ENCODE measurements around the gene OR8B3. TPM values are rescaled to one million over a fixed set of nuclear protein-coding genes. Genes with fewer than 3 reads are reported as not detected.
"Not testable (repeated sequence)": the region's sequence is repeated elsewhere in the genome, so short reads cannot be mapped to it uniquely, and the experiment has no call there.

OR8B3 gene, protein sequence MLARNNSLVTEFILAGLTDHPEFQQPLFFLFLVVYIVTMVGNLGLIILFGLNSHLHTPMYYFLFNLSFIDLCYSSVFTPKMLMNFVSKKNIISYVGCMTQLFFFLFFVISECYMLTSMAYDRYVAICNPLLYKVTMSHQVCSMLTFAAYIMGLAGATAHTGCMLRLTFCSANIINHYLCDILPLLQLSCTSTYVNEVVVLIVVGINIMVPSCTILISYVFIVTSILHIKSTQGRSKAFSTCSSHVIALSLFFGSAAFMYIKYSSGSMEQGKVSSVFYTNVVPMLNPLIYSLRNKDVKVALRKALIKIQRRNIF
- polyA plus RNA-seq (2013, experiment 1 of 2; ENCODE audit: insufficient read length), result not detected
- not detected for polyA plus RNA-seq (2013, experiment 2 of 2; ENCODE audit: insufficient read length)

- no peak for DNase-seq
Observed at GRCh38 chr11:124398924-124399323, at the start of gene OR8B3. Gene OR8B3, minus strand, starts transcription at chr11:124399024. Its CDS starts 1,673 bp downstream, at chr11:124397351.

- no peak for DNase-seq
Observed at GRCh38 chr11:124446916-124447315, 48.1 kb upstream of the OR8B3 start.

DNA sequence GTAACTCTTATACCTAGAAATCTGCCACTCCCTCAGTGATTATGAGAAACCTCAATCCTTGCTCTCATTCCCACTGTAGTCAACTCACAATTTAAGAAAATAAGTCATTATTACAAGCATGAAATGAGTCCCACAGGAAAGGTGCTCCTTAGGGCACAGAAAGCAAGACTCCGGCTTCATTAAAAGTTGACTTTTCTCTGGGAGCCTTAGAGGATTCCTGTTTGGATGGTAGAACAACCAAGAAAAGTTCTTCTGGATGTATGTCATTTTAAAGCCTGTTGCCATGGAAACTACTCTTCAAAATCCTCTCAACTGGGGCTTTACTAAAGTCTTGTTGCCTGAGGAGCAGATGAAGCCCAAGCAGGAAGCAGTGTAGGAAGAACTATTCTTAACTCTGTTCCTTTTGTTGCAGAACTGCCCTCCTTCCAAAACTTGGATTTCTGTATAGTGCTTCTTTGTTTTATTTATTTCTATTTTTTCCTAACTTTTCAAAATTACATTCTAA, 46.9 kb upstream of the OR8B3 start, which contains the start of gene OR8B8:
Gene OR8B8, minus strand, starts transcription at position 51 of the 505 bp plus-strand sequence. CDS start 4,611 bp downstream, outside the sequence.
- DNase-seq, result no peak

DNA sequence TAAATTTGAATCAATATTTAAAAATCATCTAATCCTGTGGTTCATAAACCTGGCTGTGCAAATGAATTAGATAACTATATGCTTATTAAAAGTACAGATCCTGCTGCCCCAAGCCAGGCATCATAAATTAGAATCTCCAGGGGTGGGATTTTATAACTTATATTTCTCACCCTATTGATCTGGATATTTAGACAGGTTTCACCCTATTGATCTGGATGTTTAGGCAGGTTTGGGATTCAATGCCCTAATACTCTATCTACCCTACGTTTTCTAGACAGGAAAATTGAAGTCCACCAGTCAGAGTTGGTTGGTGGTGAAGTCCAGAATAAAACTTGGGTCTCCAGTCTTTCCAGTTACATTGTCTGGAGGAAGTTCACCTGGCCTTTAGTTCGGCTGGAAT, 44.0 kb upstream of the OR8B3 start:
- DNase-seq, result no peak

DNA sequence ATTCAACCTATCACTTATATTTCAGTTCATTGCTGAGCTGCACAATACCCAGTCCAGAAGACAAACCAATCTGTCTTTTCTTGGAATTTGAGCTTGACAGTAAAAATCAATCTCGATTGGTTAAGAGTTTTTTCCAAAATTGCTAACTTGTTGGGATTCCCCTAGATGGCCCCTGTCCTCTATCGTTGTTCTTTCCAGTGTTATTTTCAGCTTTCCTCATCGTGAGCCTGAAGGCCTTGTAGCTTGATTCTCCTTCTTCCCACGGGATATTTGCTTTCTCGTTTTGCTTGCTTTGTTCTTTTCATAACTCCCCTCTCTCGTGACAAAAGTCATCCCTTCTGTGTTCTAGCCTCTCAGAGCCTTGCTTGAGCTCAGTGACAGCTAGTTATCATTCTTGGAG, 43.6 kb upstream of the OR8B3 start:
- no peak for DNase-seq

DNA sequence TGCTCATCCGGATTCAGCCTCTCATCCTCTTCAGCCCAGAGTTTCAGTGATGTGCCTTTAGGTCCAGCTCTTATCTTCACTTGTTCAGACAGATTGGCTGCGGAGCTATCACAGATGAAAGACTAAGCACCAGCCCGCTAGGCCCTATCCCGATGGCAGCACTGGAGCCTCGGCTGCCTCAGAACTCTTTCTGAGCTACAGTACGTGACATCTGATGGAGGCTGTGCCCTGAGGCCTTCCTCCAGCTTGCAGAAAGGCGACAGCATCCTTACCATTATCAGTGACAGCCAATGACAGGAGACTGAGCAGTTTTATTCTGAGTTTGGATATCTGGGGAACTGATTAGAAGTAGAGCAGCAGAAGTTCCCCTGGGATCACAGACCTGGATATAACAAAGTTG, 42.7 kb upstream of the OR8B3 start:
- DNase-seq, result no peak

DNA sequence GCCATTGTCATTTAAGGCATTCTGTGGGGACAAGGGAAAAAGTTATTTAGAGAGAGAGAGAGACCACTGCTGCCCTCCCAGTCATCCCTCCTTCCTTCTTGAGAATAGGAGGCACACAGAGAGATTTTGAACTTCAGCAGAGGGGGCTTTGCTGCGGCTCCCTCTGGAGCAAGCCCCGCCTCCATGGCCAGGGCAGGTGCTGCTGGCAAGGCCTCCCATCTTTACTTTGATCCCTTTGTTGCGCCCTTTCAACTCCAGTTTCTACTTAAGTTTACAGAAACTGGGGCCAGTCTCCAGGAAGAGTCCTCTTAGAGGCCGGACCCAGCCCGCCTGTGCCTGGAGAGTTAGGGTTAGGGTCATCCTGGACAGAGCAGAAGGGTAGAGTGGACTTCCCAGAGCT, 42.3 kb upstream of the OR8B3 start:
- DNase-seq, result no peak

- no peak for DNase-seq
Observed at GRCh38 chr11:124440608-124441007, 41.8 kb upstream of the OR8B3 start.

DNA sequence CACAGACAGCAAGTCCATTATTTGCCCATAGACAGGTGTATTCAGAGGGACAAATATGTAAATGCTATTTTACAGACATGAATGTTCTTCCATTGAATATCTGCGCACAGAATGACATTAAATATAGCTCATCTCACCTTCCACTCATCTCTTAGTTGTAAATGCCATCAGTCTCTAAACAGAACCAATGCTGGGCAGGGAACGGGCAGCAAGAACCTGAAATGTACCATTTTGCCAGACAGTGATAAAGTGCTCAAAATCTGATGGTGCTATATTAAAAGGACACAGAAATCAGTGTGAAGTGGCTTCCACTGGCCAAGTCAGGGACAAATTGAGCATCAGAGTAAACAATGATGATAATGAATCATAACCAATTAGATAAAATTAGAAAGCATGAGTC, 35.9 kb upstream of the OR8B3 start:
- DNase-seq, result no peak

GRCh38 chr11:124429599-124429998, 30.8 kb upstream of the OR8B3 start:
- no peak for DNase-seq

DNA sequence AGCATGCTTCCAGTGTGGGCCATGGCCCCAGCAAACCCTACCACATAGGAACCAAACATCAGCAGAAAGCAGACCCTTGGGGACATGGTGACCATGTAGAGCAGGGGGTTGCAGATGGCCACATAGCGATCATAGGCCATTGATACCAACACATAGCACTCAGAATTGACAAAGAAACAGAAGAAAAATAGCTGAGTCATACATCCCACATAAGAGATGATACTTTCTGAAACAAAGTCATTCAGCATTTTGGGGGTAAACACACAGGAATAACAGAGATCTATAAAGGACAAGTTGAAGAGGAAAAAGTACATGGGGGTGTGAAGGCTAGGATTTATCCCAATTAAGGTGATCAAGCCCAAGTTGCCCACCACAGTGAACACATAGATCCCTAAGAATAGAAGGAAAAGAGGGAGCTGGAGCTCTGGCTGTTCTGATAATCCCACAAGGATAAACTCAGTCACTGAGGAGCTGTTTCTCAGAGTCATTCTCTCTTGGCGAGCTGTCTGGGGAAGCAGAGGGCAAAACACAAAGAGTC, 25.6 kb upstream of the OR8B3 start, which contains the start of gene OR8B4:
Gene OR8B4, minus strand, starts transcription at position 488 of the 538 bp plus-strand sequence. Its CDS starts 0 bp downstream, at position 488.
- DNase-seq, result no peak

DNA sequence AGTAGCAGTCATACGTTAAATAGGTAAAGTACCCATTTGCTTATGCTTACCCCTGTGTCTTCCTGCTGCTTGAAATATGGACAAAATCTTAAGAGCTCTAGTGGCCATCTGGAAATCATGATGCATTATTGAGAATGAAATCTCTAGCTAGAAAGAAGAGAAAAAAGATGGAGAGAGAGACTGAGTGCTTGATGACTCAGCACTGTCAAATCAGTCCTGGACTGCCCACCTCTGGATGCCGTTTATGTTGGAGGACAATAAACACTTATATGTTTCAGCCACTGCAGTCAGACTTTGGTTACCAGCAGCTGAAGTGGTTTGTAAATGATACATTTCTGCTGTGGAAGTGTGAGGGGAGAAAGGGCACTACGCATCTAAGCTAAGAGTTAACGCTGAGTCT, 22.2 kb upstream of the OR8B3 start:
- no peak for DNase-seq

DNA sequence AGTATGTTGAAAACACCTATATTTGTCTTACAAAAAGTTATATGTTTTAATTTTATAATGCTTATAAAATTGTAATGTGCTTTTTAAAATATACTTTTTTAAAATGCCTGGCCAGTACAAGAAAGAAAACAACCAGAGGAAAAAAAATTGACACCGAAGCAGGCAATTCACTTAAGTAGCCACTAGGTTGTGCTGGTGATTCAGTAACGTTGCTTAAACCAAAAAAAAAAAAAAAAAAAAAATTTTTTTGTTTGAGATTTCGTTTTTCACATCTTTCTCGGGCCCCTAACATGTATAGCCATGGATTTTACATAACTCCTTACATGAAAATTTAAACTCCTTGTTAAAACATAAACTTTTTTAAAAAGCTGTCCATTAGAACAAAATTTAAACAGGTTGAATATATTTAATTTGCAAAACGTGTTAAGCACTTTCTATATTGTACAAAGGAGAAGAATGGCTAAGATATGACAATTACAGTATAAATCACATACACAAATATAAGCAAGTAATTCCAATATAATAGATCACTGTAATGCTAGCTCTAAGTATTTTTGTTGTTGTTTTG, 16.6 kb upstream of the OR8B3 start:
- peak; percentile 33 for DNase-seq

DNA sequence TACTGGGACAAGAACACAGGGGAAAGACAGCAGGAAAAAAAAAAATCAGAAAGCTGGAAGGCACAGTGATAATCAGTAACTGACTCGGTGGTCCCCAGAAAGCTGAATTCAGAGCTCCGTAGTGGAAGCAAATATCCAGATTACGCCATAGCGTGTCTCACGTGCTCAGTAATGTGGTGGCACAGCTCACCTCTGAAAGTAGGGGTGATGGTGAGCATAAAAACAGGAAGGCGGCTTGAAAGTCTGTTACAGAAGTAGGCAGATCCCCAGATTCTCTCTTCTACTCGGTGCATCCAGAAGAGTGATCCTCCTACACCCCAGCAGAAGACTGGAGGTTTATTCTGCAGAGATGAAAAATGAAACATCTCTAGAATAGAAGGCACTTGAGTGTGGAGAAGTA, 11.1 kb upstream of the OR8B3 start:
- DNase-seq, result no peak

GRCh38 chr11:124405581-124405980, 6.8 kb upstream of the OR8B3 start:
- no peak for DNase-seq

- not testable (repeated sequence) for DNase-seq
Observed at GRCh38 chr11:124403186-124403585, 4.4 kb upstream of the OR8B3 start.

DNA sequence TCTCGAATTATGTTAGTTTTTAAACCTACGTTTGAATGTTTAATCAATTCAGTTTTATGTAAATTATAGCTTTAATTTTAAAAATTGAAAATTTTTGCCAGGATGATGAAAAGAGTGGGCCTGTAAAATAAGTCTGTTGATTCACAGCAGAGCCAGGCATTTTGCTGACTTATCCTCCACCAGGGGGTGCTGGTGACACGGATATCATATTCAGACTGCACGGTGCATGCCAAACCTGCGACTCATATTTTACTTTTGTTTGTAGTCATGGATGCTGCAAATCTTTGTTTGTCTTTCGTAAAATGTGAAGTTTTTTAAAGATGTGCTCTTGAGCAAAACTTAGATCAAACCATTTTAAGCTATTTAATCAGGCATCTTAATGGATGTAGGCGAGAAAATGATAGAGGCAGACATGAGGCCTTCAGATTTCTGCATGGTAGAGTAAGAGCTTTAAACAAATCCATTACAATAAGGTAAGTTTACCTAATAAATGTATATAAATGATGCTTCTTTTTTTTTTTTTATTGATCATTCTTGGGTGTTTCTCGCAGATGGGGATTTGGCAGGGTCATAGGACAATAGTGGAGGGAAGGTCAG, 3.6 kb upstream of the OR8B3 start:
- DNase-seq, result peak; percentile 85

- not testable (repeated sequence) for DNase-seq
Observed at GRCh38 chr11:124396847-124397246, 2.0 kb downstream of the OR8B3 start.

DNA sequence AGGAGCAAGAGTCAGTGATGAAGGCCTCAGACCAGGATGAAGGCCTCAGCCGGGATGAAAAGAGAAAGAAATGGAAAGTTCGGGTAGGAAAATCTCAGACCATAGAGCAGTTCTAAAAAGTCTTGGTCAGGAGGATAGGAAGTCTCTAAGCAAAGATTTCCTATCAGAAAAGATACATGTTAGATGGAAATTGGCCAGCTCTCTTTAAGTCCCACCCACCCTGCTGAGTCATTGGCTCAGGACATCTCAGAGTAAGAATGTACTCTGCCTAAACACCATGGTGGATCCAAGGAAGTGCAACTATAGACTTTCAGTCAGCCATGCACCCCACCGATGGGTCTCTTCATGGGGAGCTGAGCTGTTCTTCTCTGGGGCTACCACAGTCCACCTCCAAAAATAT, 4.4 kb downstream of the OR8B3 start:
- DNase-seq, result peak; percentile 21

DNA sequence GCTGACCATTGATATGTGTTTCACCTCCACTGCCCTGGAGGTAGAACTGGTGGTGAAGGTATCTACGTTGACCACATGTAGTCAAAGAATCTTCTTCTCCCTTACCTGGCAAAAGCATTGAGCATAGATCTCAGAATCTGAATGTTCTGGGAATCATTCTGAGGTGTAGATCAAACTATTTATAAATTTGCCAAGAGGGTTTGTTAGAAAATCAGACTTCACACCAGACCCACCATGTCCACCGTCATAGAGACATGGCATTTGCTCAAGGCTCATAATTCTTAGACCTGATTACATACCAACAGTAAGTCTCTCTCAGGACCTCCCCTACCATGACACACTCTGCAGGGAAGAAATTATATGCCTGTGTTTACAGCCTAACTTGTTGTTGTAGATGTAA, 14.4 kb downstream of the OR8B3 start, which contains the start of gene OR8B2:
Gene OR8B2, minus strand, starts transcription at position 101 of the 400 bp plus-strand sequence. CDS start 1,156 bp downstream, outside the sequence.
- DNase-seq, result no peak

DNA sequence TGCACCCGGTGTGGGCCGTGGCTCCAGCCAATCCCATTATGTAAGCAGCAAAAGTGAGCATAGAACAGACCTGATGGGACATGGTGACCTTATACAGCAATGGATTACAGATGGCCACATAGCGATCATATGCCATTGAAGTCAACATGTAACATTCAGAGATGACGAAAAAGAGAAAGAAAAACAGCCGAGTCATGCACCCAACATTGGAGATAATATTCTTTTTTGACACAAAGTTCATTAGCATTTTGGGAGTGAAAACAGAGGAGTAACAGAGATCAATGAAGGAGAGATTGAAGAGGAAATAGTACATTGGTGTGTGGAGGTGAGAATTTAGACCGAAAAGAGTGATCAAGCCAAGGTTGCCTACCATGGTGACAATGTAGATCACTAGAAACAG, 16.0 kb downstream of the OR8B3 start:
- DNase-seq, result not testable (repeated sequence)

GRCh38 chr11:124380585-124380984, 18.2 kb downstream of the OR8B3 start:
- no peak for DNase-seq

GRCh38 chr11:124376280-124376679, 22.5 kb downstream of the OR8B3 start:
- no peak for DNase-seq
